Airway epithelial cell (primary cell): ENCODE data around the gene ZNF830. TPM values are rescaled to one million over a fixed set of nuclear protein-coding genes. Genes with fewer than 3 reads are reported as not detected.

ENCODE experiments used
- total RNA-seq: library from RNA; depleted of rRNA; stranded (reverse); fragments of >200 nt; gene quantifications from 2 replicates; pipeline ENCODE4 v1.2.3, GENCODE V29; 2015

ZNF830 gene
- 8.9 and 9.3 TPM in 2 replicates for total RNA-seq

DNA sequence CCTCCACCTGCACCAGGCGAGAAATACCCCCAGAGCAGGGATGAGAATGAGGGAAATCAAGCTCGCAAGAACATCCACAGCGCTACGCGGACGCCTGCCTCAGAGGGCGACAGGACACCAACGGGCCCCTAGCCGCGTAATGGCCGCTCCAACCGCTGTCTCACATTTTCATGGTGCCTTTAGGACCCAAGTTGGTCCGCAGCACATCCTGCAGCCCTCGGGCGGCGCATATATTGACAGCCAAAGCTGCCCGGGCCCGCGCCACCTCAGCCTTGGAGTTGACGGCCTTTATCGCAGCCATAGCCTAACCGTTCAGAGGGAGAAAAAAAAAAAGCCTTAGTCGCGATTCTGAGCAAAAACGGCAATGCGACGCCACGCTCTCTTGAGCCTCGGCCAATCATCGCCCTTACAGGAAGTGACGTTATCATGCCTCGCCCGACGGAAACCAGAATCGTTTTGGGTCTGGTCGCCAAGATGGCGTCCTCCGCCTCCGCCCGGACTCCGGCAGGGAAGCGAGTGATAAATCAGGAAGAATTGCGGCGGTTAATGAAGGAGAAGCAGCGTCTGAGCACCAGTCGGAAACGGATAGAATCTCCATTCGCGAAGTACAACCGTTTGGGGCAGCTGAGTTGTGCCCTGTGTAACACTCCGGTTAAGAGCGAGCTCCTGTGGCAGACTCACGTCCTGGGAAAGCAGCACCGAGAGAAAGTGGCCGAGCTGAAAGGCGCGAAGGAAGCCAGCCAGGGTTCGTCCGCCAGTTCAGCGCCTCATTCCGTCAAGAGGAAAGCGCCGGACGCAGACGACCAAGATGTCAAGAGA, at the start of gene ZNF830, which contains the start of gene CCT6B:
ZNF830 (plus strand) TSS at position 448 of the 819 bp plus-strand sequence; CDS start at position 475, 27 bp downstream.
CCT6B (minus strand) TSS at position 368 of the 819 bp plus-strand sequence; CDS start at position 301, 67 bp downstream.

GRCh38 chr17:34980353-34980680, 19.0 kb downstream of the ZNF830 start, which contains the start of gene LIG3:
Gene LIG3, plus strand, starts transcription at chr17:34980512. Its CDS starts 2,494 bp downstream, at chr17:34983006.

Other genes with a start within 250 kb of the ZNF830 start
- 0.84 and 1.2 TPM in 2 replicates for gene CCT6B, start 80 bp upstream of the ZNF830 start, total RNA-seq
- 18.3 and 25.9 TPM in 2 replicates for gene LIG3, start 19.0 kb downstream of the ZNF830 start, total RNA-seq
- 18.5 and 36.1 TPM in 2 replicates for gene RFFL, start 102.2 kb downstream of the ZNF830 start, total RNA-seq
- 4.3 and 7.3 TPM in 2 replicates for gene RAD51D, start 158.3 kb downstream of the ZNF830 start, total RNA-seq
- not detected in 2 replicates for gene FNDC8, start 160.1 kb downstream of the ZNF830 start, total RNA-seq
- 25.1 and 27.5 TPM in 2 replicates for gene NLE1, start 180.8 kb downstream of the ZNF830 start, total RNA-seq
- gene UNC45B, start 186.3 kb downstream of the ZNF830 start, total RNA-seq, result not detected in 2 replicates
- not detected in 2 replicates for gene SLC35G3, start 232.9 kb downstream of the ZNF830 start, total RNA-seq